PFSK-1 (cell line): ENCODE measurements around the gene KCNQ1.

ENCODE experiments used
- FOXP2 ChIP-seq: optimal IDR thresholded peaks from 2 replicates; pipeline ENCODE3; 2011; ENCODE audit warnings: borderline replicate concordance, control low read depth, inconsistent platforms; ENCODE audit not compliant: insufficient read depth; ENCODE audit errors: extremely low read length, extremely low read depth
- POLR2AphosphoS5 ChIP-seq: IDR thresholded peaks from 2 replicates; pipeline ENCODE4 v1.6.1; 2012; ENCODE audit warnings: low read depth, mild to moderate bottlenecking, control low read depth, low read length, moderate library complexity
- SIN3A ChIP-seq: IDR thresholded peaks from 2 replicates; pipeline ENCODE4 v1.6.1; 2012; ENCODE audit warnings: mild to moderate bottlenecking, low read length, moderate library complexity, borderline replicate concordance; ENCODE audit not compliant: insufficient read depth
- TAF1 ChIP-seq: IDR thresholded peaks from 2 replicates; pipeline ENCODE4 v1.6.1; 2012; ENCODE audit warnings: low read length, control low read depth, borderline replicate concordance; ENCODE audit not compliant: insufficient read depth
- TF ChIP-seq, protein P1 (sequence below), 2 experiments: IDR thresholded peaks; 2 replicates each; pipeline versions ENCODE4 v1.6.1 to v1.8.0; 2011 to 2012; ENCODE audit warnings: low read depth in 2 of 2, low read length in 2 of 2, control low read depth in 1 of 2, inconsistent platforms in 1 of 2, mild to moderate bottlenecking in 1 of 2, moderate library complexity in 1 of 2; ENCODE audit not compliant: insufficient read depth in 1 of 2

The KCNQ1 gene

DNA sequence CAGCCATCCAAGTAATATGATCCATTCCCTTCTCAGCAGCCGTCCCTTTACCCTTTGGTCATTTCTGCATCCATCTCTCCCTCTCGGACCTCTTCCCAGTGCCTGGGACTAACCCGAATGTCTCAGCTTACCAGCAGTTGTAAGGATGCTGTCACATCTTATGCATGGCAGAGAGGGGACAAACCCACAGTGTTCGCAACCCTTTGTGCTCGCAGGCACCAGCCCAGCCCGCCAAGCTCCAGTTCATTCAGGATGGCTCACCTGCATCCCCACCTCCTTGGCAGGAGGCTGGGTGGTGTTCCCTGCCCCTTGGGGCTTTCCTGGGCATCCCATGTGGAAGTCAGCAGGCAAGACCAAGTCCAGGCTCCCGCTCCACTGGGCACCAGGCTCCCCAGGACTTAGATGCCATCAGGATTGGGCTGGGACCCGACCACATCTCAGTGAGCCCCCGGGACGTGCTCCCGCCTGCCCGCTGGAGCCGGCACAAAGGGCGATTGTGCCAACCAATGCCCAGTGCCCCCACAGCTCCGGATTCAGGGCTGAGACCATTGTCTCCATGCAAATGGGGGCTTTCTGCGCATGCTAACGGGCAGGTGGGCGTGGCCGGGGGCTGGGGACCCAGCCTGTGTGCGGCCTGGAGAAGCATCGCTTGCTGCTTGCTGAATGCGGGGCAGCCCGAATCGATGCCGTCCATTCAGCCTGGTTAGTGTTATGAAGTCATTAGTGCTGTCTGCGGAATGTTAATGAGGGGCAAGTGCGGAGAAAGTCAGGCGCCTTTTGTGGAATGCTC is 146.4 kb downstream of the KCNQ1 start:
- no peak for TF ChIP-seq FOXP2
- TF ChIP-seq SIN3A: no peak
- TF ChIP-seq POLR2AphosphoS5: no peak
- no peak for TF ChIP-seq TAF1
- TF ChIP-seq, protein P1, sequence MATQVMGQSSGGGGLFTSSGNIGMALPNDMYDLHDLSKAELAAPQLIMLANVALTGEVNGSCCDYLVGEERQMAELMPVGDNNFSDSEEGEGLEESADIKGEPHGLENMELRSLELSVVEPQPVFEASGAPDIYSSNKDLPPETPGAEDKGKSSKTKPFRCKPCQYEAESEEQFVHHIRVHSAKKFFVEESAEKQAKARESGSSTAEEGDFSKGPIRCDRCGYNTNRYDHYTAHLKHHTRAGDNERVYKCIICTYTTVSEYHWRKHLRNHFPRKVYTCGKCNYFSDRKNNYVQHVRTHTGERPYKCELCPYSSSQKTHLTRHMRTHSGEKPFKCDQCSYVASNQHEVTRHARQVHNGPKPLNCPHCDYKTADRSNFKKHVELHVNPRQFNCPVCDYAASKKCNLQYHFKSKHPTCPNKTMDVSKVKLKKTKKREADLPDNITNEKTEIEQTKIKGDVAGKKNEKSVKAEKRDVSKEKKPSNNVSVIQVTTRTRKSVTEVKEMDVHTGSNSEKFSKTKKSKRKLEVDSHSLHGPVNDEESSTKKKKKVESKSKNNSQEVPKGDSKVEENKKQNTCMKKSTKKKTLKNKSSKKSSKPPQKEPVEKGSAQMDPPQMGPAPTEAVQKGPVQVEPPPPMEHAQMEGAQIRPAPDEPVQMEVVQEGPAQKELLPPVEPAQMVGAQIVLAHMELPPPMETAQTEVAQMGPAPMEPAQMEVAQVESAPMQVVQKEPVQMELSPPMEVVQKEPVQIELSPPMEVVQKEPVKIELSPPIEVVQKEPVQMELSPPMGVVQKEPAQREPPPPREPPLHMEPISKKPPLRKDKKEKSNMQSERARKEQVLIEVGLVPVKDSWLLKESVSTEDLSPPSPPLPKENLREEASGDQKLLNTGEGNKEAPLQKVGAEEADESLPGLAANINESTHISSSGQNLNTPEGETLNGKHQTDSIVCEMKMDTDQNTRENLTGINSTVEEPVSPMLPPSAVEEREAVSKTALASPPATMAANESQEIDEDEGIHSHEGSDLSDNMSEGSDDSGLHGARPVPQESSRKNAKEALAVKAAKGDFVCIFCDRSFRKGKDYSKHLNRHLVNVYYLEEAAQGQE (IDR thresholded peaks at IDR 0.05; ENCODE audit: insufficient read depth in 1 of 2, low read depth in 2 of 2, low read length in 2 of 2): no peak

DNA sequence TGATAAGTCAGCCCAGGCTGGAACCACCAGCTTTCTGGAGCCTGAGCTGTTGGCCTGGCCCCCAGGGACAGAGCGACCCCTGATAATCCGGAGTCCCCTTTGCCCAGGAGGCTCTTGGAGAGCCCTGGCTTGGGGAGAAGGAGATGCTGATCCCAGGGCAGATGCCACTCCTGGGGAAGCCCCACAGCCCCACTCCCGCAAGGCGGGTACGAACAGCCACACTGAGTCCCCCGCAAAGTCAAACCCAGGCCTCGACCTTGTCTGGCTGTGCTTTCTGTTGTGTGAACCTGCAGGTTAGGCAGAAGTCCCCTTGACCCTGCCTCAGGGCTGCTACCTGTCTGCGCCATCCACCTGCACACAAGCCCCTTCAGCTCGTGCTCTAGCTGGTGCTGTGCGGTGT is 147.0 kb downstream of the KCNQ1 start:
- TF ChIP-seq FOXP2 (no peak), TAF1 (no peak), POLR2AphosphoS5 (no peak), SIN3A (no peak)
- TF ChIP-seq, protein P1 (IDR thresholded peaks at IDR 0.05; ENCODE audit: insufficient read depth in 1 of 2, low read depth in 2 of 2, low read length in 2 of 2): no peak

DNA sequence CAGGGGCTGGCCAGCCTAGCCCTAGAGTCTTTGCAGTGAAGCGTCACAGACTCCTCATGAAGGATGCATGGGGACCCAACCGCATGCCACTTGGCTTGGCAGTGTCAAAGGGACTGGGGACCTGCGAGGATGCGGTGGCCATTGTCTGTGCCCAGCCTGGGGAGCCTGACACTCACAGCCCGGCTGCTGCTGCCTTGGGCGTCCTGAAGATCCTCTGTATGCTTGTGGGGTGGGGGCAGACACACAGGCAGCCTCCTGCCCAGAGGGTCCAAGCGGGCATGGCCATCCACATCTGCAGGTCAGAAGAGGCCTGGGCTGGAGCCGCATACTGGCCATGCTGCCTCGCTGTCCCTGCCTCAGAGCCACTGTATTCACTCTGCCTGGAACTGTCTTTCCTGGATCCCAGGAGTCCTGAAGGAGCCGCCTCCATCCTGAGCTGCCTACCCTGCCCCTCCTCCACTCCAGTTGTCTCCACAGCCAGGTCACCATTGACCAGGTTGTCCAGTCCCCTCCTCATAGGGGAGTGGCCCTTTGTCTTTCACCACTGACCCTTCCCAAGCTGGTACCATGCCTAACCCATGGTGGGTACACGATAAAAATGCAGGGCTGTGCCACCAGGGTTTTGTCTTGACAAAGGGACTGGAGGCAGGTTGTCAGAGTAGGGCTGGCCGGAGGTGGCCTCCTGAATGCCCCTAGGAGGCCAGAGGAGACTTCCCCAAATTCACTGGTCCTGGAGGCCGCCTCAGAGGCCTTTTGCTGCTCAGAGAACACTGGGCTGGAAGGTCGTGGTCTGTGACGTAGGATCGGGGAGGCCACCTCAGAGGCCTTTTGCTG is 148.0 kb downstream of the KCNQ1 start:
- TF ChIP-seq TAF1: no peak
- TF ChIP-seq SIN3A: no peak
- TF ChIP-seq FOXP2: no peak
- no peak for TF ChIP-seq POLR2AphosphoS5
- TF ChIP-seq, protein P1 (IDR thresholded peaks at IDR 0.05; ENCODE audit: insufficient read depth in 1 of 2, low read depth in 2 of 2, low read length in 2 of 2): no peak

DNA sequence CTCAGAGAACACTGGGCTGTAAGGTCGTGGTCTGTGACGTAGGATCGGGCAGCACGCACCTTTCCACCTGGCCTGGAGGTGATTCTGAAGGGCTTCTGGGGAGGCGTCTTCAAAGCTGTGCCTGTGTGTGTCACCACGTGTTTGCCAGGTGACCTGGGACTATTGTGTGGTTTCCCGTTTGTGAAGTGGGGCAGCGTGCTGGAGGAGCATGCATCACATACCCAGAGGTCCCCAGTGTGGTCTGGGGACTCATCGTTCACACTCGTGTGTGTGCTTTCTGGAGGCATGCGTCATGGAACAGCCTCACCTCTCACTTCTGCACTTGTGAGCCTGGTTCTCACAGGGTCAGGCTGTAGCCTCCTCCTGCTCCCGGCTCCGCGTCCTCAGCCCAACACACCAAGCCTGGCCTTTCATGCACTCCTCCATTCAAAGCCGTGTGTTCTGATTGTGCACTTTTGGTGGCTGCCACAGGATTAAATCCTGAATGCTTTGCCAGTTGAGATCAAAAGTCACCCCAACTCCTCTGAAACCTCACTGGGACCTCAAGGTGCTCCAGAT is 148.7 kb downstream of the KCNQ1 start:
- TF ChIP-seq, protein P1 (IDR thresholded peaks at IDR 0.05; ENCODE audit: insufficient read depth in 1 of 2, low read depth in 2 of 2, low read length in 2 of 2): no peak
- TF ChIP-seq FOXP2: no peak
- TF ChIP-seq TAF1: no peak
- TF ChIP-seq SIN3A: no peak
- no peak for TF ChIP-seq POLR2AphosphoS5
